MM.1S (cell line): ENCODE data around the gene DSN1.
"Not testable (repeated sequence)": the region's sequence is repeated elsewhere in the genome, so short reads cannot be mapped to it uniquely, and the experiment has no call there.

Experiments used
- CTCF ChIP-seq: fragments of 300-600 bp; sonication (generic); IDR thresholded peaks from 2 replicates; pipeline ENCODE4 v1.5.1; 2016; ENCODE audit warnings: antibody characterized with exemption, low read length, mixed read lengths
- EZH2 ChIP-seq: fragments of 300-600 bp; sonication (generic); optimal IDR thresholded peaks from 2 replicates; pipeline ENCODE3; 2017; ENCODE audit warnings: low read depth, mild to moderate bottlenecking, antibody characterized with exemption, low read length, mixed read lengths
- EZH2phosphoT487 ChIP-seq: fragments of 300-600 bp; sonication (generic); IDR thresholded peaks from 2 replicates; pipeline ENCODE4 v1.6.1; 2018; ENCODE audit warnings: antibody characterized with exemption, low read length

- not testable (repeated sequence) for TF ChIP-seq CTCF, EZH2phosphoT487, EZH2
Measured at GRCh38 chr20:36799313-36799712, 25.8 kb upstream of the DSN1 start.
